ENCODE results near the gene HTRA3.

Gene HTRA3

DNA sequence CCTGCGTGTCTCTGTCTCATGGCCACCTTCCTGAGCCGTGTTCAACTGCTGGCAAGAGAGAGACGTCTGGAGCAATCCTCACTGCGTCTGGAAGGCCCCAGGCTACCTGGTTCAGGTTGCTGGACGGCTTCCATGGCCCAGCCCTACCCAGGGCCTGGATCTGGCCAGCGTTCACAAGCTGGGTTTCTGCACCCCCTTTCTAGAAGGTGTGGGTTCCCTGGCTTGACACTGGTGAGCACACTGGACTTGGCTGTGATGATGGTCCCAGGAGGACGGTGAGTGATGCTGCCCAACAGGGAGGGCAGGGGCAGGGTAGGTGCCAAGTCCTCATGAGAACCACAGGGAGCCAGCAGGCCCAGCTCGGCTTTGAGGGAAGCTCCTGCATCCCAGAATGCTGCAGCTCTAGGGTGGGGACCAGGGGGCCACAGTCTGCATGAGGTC is 63.4 kb downstream of the HTRA3 start:
- H3K27ac ChIP-seq (replicated peaks): no peak overlapping the region
- no peaks in the 10 kb centered on the region for H3K27me3 ChIP-seq (ENCODE audit: insufficient read depth, poor library complexity, severe bottlenecking)
- no peak overlapping the region for H3K4me3 ChIP-seq (replicated peaks; ENCODE audit: insufficient read depth, low read length)
- no peak for DNase-seq (ENCODE audit: low read depth in 1 of 2, low spot score in 1 of 2)
- TF ChIP-seq, protein P1, sequence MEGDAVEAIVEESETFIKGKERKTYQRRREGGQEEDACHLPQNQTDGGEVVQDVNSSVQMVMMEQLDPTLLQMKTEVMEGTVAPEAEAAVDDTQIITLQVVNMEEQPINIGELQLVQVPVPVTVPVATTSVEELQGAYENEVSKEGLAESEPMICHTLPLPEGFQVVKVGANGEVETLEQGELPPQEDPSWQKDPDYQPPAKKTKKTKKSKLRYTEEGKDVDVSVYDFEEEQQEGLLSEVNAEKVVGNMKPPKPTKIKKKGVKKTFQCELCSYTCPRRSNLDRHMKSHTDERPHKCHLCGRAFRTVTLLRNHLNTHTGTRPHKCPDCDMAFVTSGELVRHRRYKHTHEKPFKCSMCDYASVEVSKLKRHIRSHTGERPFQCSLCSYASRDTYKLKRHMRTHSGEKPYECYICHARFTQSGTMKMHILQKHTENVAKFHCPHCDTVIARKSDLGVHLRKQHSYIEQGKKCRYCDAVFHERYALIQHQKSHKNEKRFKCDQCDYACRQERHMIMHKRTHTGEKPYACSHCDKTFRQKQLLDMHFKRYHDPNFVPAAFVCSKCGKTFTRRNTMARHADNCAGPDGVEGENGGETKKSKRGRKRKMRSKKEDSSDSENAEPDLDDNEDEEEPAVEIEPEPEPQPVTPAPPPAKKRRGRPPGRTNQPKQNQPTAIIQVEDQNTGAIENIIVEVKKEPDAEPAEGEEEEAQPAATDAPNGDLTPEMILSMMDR (IDR thresholded peaks at IDR 0.05; ENCODE audit: insufficient read depth, low read length): no peak
- TF ChIP-seq GABPA (IDR thresholded peaks at IDR 0.05; ENCODE audit: low read depth): no peak
- TF ChIP-seq SPI1 (IDR thresholded peaks at IDR 0.05; ENCODE audit: borderline replicate concordance, low read depth): no peak
- no peak for TF ChIP-seq POLR2AphosphoS5 (IDR thresholded peaks at IDR 0.05; ENCODE audit: low read depth)
- TF ChIP-seq, protein P2, sequence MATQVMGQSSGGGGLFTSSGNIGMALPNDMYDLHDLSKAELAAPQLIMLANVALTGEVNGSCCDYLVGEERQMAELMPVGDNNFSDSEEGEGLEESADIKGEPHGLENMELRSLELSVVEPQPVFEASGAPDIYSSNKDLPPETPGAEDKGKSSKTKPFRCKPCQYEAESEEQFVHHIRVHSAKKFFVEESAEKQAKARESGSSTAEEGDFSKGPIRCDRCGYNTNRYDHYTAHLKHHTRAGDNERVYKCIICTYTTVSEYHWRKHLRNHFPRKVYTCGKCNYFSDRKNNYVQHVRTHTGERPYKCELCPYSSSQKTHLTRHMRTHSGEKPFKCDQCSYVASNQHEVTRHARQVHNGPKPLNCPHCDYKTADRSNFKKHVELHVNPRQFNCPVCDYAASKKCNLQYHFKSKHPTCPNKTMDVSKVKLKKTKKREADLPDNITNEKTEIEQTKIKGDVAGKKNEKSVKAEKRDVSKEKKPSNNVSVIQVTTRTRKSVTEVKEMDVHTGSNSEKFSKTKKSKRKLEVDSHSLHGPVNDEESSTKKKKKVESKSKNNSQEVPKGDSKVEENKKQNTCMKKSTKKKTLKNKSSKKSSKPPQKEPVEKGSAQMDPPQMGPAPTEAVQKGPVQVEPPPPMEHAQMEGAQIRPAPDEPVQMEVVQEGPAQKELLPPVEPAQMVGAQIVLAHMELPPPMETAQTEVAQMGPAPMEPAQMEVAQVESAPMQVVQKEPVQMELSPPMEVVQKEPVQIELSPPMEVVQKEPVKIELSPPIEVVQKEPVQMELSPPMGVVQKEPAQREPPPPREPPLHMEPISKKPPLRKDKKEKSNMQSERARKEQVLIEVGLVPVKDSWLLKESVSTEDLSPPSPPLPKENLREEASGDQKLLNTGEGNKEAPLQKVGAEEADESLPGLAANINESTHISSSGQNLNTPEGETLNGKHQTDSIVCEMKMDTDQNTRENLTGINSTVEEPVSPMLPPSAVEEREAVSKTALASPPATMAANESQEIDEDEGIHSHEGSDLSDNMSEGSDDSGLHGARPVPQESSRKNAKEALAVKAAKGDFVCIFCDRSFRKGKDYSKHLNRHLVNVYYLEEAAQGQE (IDR thresholded peaks at IDR 0.05; ENCODE audit: insufficient replicate concordance, low read depth): no peak

DNA sequence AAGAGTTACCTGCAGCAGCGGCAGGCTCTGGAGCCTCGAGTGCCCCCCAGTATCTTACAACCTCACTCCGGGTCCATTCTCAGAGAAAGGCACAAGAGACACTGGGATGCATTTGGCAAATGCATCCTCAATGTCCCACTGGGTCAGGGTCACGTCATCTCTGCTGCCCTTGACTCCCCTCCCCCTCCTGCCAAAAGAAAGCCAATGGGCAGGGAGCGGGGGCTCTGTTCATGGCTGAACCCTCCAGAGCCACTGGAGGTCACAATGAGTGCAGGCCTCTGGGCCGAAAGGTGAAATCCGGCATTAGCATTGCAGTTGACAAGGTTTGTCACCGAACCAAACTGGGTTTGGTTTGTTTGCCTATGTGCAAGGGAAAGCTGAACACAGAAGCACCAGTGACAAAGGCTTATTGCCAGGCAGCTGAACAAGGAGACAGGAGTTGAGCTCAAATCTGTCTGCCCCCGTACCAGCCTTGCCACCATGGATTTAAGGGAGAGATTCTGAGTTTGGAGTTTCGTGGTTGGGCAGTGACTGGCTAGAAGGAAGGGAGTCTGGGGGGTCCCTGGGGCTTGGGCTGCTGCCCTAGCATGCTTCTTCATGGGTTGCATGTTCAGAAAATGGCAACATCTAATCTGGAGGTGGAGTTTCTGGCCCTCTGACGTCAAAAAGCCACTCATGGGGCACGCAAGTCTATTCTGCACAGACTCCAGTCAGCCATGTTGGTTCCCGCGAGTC is 64.3 kb downstream of the HTRA3 start:
- H3K27me3 ChIP-seq (ENCODE audit: insufficient read depth, poor library complexity, severe bottlenecking): no peaks in the 10 kb centered on the region
- DNase-seq (ENCODE audit: low read depth in 1 of 2, low spot score in 1 of 2): no peak
- TF ChIP-seq POLR2AphosphoS5 (IDR thresholded peaks at IDR 0.05; ENCODE audit: low read depth): no peak
- TF ChIP-seq, protein P2 (IDR thresholded peaks at IDR 0.05; ENCODE audit: insufficient replicate concordance, low read depth): no peak
- no peak for TF ChIP-seq GABPA (IDR thresholded peaks at IDR 0.05; ENCODE audit: low read depth)
- TF ChIP-seq SPI1 (IDR thresholded peaks at IDR 0.05; ENCODE audit: borderline replicate concordance, low read depth): no peak
- TF ChIP-seq, protein P1 (IDR thresholded peaks at IDR 0.05; ENCODE audit: insufficient read depth, low read length): no peak
- no peak overlapping the region for H3K4me3 ChIP-seq (replicated peaks; ENCODE audit: insufficient read depth, low read length)
- H3K27ac ChIP-seq (replicated peaks): no peak overlapping the region

DNA sequence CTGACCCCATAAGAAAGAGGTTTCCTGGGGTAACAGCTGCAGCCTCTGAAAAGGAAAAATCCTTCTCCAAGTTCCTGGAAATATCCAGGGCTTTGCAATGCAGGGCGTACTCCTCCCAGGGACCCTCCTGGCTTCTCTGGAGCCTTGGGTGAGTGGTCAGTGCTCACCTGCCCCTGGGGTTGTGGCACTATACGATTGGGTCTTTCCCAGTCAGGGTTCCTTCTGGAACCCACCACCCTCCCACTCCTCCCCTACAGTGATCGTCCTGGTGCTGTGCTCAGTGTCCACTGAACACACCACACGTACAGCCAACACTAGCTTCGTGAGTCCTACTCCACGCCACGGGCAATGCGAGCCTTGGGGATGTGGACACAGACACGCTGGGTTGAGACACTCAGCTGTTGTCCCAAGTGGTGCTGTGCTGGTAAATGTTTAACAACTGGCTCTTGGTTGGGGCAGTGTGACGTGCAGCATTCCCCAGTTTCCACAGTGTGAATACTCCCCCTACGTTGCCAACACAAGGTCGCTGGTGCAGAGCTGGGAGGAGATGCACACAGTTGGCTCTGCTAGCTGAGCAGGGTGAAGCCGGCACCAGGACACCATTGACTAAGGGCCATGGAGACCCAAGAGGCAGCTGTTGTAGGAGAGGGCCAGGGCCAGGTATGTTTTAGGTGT is 65.4 kb downstream of the HTRA3 start:
- Histone ChIP-seq H3K4me3 (replicated peaks; ENCODE audit: insufficient read depth, low read length) (no peak overlapping the region), H3K27ac (replicated peaks) (no peak overlapping the region), H3K27me3 (ENCODE audit: insufficient read depth, poor library complexity, severe bottlenecking) (no peaks in the 10 kb centered on the region)
- TF ChIP-seq SPI1 (IDR thresholded peaks at IDR 0.05; ENCODE audit: borderline replicate concordance, low read depth): no peak
- TF ChIP-seq GABPA (IDR thresholded peaks at IDR 0.05; ENCODE audit: low read depth): no peak
- TF ChIP-seq, protein P2 (IDR thresholded peaks at IDR 0.05; ENCODE audit: insufficient replicate concordance, low read depth): no peak
- TF ChIP-seq, protein P1 (IDR thresholded peaks at IDR 0.05; ENCODE audit: insufficient read depth, low read length): no peak
- TF ChIP-seq POLR2AphosphoS5 (IDR thresholded peaks at IDR 0.05; ENCODE audit: low read depth): no peak
- DNase-seq (ENCODE audit: low read depth in 1 of 2, low spot score in 1 of 2): no peak
